Putamen (tissue), 1 donor: ENCODE data around the gene KRTAP19-7.
A peak's percentile ranks its signal among the peaks of the same experiment; 100 is the strongest.

Experiments
- DNase-seq: peaks from one replicate; pipeline ENCODE4 v3.0.0-alpha.2; 2016; ENCODE audit warnings: low spot score

Gene KRTAP19-7, protein sequence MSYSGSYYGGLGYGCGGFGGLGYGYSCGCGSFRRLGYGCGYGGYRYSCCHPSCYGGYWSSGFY

DNA sequence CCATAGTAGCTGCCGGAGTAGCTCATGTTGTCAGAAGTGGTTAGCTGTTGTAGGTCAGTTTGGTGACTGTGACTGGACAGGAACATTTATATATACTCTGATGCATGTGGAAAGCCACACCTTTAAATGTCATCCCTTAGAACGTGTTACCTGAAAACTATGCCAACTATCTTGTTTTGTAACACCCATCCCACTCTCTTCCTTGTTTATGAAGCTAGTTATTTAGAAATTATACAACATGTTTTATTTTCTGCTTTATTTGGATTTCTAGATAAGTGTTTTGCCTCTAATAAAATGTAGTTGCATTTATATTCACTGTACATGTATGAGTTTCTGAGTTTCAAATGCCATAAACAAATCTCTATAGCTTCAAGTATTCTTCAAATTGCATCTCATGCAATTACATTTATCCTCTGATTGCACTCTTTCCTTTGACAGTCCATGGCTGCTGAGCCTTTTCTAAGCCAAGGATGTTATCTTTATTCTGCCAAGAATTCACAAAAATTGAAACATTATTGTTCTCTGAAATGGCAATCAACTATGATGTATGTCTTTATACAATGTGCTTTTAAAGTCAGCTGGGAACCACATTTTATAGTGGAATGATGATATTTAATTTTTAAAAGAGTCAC is at the start of gene KRTAP19-7:
Gene KRTAP19-7, minus strand, starts transcription at position 51 of the 632 bp plus-strand sequence. Its CDS starts 25 bp downstream, at position 26.
- DNase-seq: no peak

DNA sequence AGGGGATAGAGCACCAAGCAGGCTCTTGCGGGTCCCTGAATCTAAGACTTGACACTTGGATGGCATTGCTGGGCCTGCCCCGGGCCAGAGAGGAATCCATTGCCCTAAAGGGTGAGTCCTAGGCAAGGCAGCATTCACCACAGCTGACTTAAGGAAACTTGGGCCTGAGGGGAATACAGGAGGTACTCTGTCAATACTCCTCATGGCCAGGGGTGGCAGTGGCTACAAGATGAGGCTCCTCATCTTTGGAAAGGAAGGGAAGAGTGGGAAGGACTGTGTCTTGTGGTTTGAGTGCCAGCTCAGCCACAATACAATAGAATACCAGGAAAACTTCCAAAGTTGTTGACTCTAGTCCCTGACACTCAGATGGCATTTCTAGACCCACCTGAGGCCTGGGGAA is 44.9 kb upstream of the KRTAP19-7 start:
- no peak for DNase-seq

DNA sequence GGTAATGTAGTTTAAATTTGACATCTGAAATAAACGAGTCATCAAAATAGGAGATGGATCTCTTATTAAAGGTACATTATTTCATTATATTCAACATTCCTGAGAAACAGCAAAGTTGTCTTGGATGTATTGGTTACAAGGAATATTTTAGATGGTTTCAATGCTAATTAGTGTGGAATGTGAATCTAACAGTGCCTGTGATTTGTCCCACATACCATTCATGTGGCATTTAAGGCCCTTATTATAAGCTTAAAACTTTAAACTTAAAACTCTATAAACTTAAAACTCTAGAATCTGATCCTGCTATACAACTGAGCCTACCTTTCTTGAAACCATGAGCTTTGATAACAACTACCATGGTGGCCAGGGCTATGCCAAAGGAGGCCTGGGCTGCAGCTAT is 39.7 kb upstream of the KRTAP19-7 start, which contains the start of gene KRTAP22-1:
Gene KRTAP22-1, plus strand, starts transcription at position 301 of the 400 bp plus-strand sequence.
- no peak for DNase-seq

DNA sequence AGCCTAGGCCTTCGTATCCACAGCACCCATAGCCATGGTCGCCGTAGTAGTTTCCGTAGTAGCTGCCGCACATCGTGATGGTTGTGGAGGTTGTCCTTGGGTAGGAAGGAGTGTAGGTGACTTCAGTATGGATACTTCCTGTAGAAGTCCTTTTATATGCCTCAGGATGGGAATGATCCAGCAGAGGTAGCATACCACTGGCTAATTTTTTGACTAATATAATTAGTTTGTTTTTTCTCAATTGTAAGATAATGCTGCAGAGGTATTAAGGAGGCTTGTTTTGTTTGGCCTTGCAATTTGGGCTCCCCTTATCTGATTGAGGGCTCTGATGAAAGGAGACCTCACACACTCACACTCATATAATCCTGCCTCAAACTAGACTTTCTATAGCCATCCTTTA is 37.7 kb upstream of the KRTAP19-7 start, which contains the start of gene KRTAP6-2:
Gene KRTAP6-2, minus strand, starts transcription at position 101 of the 400 bp plus-strand sequence. Its CDS starts 28 bp downstream, at position 73.
- DNase-seq: no peak

DNA sequence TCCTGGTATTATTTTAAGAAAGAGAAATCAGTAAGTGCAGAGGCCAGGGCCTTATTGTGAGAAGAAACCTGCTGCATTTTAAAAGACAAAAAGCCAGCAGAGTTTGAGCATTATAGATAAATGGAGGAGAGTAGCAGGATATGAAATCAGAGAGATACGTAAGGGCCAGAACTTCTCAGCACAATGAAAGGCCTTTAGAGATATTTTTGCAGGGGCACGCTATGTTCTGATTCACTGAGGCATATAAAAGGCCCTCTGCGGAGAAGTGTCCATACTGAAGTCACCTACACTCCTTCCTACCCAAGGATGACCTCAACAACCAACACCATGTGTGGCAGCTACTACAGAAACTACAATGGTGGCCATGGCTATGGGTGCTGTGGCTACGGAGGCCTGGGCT is 31.0 kb upstream of the KRTAP19-7 start, which contains the start of gene KRTAP6-3:
Gene KRTAP6-3, plus strand, starts transcription at position 301 of the 400 bp plus-strand sequence. Its CDS starts 6 bp downstream, at position 307.
- no peak for DNase-seq

DNA sequence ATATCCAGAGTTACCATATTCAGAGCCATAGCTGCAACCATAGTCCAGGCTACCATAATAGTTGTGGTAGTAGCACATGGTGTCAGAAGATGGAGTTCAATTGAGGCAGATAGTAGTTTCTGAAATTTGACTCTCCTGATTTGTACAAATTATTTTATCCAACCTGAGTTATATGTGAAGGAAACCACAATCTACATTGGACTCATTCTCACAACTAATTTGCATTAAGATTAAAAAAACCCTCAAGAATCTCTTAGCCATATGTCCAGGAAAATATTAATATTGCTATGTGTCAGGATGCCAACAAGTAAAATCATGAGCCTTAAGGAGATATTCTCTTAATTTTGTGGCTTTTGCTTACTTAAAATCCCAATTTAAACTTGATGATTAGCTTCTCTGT is 29.2 kb upstream of the KRTAP19-7 start, which contains the start of gene KRTAP22-2:
Gene KRTAP22-2, minus strand, starts transcription at position 101 of the 400 bp plus-strand sequence.
- no peak for DNase-seq

DNA sequence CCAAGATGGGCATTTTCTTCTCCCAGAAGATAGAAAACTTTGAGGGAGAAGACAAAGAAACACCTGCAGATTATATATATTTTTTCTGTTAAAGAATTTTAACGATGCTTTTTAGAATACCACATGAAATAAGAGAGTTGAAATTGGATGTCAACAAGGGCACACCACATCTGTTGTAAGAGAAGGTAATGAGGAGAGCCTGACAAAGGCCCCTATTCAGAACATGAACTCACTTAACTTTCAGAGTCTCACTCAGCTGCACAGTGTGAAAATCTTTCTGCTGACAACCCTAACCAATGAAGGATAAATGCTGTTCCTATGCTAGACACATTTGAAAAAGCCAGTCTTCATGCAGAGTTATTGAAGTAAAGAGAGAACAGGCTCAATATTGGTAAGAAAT is 21.8 kb upstream of the KRTAP19-7 start:
- DNase-seq: no peak

DNA sequence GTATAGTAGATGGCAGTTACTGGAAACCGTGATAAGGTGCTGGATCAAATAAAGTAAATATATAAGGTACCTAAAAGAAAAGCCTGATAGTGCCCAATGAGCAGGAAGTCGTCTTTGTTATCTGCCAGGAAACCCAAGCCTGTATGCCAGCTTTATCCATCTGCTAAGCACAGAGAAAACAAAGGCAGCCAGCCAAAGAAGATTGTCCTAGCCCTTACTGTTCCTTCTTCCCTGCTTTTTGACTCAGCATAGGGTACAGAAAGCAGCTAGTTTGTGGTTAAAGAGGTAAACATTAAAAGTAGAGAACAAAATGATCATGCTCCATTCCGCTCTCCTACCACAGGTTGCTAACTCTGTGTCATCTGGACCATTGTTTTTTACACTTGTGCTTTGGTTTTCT is 19.0 kb upstream of the KRTAP19-7 start:
- no peak for DNase-seq

DNA sequence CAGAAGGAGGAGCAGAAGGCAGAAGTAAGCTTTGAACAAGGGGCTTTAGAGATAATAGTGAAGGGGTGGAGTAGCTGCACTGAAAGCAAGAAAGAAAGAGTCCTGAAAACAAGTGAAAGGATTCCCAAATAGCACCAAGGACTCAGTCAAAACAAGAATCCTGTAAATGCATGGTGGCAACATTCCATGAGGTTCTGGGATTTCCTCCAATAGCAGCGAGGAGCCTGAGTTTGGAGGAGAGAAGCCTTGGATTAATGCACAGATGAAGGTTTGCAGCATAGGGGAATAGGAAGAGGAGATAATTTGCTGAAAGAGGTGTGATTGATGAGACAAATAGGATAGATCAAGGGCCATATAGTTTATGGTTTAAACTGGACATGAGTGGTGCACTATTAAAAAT is 18.2 kb upstream of the KRTAP19-7 start:
- no peak for DNase-seq

DNA sequence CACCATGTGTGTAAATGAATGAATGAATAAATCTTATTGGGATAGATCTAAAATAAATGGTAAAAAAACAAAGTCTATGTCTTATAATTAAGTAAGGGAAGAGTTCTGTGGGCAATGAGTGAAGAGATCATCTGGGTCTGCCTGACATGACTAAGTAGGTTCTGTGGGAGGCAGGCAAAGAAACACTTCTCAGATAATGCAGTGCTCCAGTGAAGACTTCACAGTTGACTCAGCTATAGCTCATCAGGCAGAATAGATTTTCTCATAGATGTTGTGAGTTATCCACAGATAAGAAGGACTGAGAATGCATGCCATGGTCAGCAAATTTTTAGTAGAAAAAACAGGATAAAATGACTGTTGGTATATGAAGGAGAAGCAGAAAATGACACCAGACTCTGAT is 16.7 kb upstream of the KRTAP19-7 start:
- no peak for DNase-seq

DNA sequence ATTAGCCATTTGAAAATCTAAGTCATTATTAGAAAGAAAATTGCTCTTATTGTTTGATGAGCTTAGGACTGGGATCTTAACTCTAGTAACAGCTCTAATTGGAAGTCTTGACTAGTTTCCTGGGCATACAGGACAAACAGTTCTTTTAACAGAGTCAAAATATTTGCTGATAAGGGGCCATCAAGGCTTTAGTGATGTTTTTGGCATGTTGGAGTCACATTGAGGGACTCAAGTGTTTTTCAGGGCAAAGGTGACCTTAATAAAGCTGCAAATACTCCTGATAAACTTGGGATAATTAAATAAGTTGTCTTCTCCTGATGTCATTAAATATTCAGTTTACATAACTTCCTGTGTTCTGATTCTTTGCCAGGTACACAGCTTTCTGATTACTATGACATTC is 6.5 kb upstream of the KRTAP19-7 start:
- no peak for DNase-seq

DNA sequence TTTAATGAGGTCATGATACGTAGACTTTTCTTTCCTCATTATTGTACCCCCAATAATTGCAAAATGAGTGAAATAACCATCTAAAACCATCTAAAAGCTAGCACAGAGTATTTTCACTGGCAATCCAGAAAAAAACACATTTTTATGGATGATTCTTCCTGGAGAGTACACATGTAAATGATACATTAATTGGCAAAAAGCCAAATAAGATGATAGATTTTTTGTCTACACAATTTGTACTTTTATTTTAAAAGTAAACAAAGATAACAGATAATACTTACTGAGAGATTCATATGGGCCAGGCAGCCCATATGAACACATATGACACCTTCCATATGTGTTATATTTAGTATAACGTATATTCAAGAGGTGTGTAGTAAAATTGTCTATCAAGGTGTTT is 2.5 kb upstream of the KRTAP19-7 start:
- DNase-seq: no peak

DNA sequence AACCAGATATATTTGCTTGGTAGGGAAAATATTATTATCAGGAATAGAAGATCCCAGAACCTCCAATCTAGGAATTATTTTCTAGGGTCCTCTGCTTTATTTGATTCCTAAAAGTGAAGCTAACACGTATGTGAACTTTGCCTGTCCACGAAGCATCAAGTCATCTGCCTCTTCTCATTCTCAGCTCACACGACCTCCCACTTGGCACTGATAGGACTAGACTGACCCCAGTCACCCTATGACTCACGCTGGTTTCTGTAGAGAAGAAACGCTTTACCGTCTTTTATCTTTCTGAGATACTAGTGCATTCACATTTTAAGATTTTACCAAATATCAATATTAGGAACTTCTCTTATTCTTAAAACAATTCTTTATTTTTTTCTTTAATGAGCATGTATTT is 2.0 kb upstream of the KRTAP19-7 start:
- DNase-seq: no peak

DNA sequence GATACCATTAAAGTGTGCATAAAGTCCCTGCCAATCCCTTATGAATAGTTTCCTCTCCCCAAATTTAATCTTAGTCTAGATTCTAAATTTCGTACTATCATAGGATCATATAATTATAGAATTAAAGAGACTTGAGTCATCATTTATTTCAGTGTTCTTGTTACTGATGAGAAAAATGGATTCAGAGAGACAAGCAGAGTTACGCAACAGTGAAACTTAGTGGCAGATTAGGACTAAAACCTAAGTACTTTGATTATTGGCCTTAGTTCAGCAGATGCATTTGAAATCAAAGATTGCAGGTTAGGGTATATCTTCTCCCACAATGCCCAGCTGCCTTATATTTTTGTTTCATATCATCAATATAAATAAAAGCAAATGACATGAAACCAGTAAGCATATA is 843 bp upstream of the KRTAP19-7 start:
- DNase-seq: peak; percentile 9

DNA sequence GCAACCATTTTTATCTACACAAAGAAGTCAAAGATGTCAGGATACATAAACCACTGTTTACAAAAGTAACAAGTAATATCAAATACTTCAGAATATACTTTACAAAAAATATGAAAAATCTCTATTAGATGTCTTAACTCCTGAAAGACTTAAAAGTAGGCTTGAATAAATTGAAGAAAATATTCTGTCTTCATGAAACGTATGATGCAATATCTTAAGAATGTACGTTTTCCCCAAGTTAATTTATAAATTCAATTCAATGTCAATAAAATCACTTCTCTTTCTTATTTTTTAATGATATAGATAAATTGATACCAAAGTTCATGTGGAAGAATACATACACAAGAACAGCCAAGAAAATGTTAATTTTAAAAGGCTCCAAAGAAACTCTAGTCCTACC is 6.0 kb downstream of the KRTAP19-7 start:
- DNase-seq: no peak

DNA sequence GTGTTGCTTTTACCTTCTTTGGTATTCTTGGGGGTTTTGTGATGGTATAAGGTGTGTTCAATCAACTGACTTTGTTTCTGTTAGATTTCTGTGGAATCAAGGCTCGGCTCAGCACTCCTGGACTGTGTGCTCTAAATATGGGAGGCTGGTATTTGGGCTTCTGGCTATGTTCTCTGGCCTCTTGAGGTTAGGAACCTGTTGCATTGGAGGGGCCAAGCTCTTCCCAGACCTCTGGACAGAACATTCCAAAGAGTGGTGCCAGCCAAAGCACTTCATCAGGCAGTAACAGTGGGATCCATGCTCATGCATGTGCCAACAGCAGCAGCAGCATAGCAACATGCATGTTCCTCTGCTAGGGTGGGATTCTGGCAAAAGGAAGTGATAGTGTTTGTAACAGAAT is 8.3 kb downstream of the KRTAP19-7 start:
- DNase-seq: no peak

DNA sequence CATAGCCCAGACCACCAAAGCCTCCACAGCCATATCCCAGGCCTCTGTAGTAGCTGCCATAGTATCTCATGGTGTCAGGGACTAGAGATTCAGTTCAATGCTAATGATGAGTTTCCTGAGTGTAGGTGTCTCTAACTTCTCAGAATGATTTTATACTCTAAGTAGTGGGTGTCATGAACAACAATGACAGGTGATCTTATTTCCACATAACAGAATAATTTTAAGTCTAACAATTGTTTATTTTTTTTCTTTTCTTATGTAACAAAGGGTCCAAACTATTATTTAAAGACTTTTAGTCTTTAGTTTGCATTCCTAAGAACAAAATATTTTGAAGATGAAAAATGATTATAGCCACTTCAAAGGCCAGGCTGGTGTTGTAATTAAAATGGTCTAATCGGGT is 19.4 kb downstream of the KRTAP19-7 start, which contains the start of gene KRTAP19-6:
Gene KRTAP19-6, minus strand, starts transcription at position 101 of the 400 bp plus-strand sequence. Its CDS starts 31 bp downstream, at position 70.
- no peak for DNase-seq

DNA sequence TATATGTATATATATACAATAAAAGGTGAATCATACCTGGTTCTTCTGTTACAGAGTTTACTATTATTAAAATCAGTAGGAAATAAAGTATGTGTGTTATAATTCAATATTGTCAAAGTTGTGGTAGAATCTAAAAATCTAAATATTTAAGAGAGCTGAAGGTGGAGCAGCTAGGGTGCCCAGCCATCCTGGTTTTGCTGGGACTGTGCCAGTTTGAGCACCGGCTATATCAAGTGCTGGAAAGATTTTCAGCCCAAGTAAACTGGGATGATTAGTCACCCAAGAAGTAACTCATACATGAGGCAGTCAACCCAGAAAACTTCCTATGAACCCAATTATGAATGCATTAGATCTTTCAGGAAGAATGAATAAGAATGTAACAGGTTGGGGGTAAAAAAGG is 42.2 kb downstream of the KRTAP19-7 start:
- DNase-seq: no peak

DNA sequence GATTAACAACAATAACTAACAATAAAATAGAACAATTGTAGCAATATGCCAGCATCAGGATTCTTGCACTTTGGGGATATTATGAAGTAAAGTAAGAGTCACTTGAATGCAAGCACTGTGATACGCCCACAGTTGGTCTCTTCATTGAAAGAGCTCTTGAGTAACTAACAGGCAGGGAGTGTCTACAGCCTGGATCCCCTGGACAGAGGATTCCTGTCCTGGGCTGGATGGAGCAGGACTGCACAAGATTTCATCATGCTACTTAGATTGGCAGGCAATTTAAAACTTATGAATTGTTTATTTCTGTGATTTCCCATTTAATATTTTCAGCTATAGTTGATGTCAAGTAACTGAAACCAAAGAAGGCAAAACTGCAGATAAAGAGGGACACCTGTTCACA is 45.4 kb downstream of the KRTAP19-7 start:
- DNase-seq: no peak
